ENCODE results near the gene SUMF1.

Gene SUMF1

DNA sequence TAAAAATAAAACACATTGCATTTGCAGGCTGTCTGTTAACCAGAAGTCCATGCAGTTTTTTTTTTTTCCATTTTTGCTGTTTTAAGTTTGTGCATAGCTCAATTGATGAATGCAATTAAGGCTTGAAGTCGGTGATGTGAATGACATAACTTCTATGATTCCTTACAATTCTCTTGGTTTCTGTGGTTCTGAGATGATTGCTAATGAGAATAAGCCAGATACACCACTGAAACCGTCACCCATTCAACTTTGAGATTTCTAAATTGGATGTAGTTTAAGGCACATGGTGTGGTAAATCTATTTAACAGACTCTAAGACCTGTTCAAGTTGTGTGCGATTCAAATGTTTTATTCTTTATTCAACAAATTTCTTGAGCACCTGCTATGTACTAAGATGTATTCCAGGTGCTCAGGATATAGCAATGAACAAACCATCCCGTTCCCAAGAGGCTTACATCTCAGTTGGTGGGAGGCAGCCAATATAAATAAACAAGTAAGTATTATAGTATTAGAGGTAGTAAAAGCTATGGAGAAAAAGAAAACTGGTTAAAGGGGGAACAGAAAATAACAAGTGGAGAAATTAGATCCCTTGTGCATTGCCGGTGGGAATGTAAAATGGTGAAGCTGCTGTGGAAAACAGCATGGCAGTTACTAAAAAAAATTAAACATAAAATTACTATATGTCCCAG is 30.1 kb upstream of the SUMF1 start:
- no peak for DNase-seq

DNA sequence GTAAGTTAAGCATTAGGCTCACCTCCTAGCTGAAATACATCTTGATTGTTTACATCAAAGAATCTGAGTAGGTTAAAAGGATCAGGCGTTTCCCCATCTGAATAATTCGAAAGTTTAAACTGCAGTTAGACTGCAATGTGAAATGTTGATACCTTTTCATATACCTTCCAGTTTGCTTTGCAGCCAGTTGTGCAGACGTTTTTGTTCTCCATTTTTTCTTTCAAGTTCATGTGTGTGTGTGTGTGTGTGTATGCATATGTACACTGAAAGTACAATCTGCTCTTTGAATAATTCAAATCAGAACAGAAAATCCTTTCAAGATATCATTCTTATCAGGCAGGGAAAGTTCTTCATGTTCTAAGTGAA is 29.0 kb upstream of the SUMF1 start:
- no peak for DNase-seq

DNA sequence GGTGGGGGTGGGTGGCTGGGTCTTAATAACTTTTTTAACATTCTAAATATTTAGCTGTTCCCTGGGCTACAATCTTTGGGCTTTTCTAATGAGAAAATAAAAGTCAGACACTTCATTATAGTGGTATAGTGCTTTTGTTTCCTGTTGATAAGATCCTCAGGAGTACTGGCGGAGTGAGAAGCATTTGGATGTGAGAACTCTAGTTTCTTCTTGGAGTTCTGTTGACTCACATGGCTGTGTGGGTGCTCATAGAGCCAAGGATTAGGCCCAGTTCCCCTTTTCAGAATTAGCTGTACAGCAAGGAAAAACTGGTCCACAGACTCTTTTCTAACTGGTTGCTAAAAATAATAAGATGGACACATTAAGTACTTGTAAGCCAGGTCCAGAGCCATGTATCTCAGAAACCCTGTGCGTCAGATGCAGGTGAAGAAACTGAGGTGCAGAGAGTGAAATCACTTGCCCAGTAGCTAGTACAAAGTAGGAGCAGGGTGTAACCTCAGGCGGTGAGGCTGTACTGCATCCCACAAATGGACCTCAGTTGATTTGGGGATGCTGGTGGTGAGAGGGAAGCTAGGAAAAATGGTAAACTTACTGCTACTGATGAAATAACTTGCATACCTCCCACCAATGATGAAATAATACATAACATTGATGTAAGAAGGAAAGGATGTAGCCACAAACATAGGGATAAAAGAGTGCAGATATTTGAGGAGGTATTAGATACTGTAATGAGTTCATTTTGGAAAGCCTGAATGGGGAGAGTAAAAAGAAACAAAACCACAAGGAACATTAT is 28.4 kb upstream of the SUMF1 start:
- DNase-seq: no peak

DNA sequence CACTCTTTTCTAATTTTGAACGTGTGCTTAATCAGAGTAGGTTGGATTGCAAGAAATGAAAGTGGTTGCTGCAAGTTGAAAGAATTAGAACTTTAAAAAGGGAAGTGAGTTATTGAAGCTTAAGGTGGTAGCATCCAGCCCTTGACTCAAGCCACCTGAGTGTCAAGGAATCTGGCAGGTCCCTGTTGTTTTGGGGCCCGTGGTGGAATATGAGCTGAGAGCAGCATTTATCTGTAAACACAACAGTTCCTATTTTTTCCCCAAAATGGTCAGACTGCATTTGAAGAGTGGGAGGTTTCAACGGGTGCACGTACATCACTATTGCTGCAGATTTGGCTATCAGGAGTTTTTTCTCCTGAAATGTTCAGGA is 27.8 kb upstream of the SUMF1 start:
- no peak for DNase-seq

DNA sequence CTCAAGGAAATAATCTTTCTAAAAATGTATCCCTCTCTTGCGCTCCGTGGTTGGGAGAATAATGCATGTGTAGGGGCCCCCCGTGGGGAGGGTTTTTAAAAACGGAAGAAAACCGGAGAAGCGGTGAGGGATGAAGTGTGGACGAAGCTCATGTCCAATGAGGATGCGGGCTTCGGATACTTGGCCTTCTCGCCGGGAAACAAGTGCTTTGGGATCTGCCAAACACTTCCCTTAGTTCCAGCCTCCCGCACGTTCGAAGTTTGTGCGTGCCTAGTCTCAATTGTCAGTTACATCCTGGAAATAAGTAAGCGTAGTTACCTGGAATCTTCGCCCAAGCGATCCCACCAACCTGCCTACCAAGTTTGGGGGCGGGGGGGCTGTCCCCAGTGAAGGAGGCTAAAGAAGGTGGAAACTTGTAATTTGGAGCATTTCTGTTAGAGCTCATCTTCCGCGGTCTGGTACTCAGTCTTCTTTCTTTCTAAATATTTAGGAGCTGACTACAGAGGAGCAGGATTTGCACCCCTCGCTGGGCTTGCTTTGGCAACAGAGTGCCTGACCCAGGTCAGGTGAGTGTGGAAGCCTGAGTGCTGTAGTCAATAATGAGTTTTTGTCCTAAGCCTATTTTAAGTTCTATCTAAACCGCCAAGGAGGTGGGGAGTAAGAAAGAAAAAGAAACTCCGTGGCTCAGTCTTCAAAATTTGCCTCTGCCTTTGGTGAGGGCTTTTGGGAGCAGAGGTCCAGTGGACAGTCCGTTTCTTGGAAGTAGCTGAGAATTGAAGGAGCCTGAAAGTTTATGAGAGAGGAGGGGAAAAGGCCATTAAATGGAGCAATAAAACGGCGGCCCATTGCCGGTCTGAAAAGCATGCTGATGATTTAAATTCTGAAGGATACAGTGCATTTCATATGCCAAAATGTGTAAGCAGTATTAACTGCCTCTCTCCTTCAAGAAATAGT is 27.1 kb upstream of the SUMF1 start:
- no peak for DNase-seq

DNA sequence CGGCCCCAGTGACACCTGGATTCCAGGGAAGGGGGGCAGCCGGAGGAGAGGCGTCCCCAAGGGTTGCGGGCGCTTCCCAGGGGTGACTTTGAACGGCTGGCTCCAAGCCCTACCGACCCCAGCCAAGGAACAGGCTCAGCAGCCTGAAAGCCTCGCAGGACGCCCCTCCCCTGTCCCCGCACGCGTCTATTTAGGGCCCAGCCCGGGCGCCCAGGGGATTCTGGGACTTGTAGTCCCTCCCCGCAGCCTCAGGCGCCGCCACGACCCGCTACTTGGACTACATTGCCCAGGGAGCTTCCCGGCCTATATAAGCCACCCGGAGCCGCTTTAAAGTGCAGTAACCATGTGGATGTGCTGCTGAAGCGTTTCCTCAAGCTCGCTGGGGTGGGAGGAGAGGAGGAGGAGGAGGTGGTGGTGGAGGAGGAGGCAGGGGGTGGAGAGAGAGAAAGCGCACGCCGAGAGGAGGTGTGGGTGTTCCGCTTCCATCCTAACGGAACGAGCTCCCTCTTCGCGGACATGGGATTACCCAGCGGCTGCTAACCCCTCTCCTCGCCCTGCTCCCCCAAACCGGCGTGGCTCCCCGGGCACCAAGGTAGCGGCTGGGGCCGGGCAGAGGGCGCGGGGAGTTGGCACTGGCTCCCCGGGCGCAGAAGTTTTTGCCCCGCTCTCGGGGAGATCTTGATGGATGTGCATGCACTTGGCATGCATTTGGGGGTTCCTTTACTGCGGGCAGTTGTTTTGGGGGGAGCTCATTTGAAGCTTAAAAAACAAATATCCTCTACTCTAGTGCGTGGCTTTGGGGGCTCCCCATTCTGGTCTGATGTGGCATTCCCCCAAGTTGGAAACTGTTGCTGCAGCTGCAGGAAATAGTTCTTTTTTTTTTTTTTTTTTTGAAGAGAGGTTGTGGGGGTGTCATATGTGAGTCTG is 26.2 kb upstream of the SUMF1 start, which contains the start of gene ITPR1:
TSS of gene ITPR1 (plus strand) at position 335 of the 927 bp plus-strand sequence. CDS start 23,144 bp downstream, outside the sequence.
- peak; percentile 84 for DNase-seq

DNA sequence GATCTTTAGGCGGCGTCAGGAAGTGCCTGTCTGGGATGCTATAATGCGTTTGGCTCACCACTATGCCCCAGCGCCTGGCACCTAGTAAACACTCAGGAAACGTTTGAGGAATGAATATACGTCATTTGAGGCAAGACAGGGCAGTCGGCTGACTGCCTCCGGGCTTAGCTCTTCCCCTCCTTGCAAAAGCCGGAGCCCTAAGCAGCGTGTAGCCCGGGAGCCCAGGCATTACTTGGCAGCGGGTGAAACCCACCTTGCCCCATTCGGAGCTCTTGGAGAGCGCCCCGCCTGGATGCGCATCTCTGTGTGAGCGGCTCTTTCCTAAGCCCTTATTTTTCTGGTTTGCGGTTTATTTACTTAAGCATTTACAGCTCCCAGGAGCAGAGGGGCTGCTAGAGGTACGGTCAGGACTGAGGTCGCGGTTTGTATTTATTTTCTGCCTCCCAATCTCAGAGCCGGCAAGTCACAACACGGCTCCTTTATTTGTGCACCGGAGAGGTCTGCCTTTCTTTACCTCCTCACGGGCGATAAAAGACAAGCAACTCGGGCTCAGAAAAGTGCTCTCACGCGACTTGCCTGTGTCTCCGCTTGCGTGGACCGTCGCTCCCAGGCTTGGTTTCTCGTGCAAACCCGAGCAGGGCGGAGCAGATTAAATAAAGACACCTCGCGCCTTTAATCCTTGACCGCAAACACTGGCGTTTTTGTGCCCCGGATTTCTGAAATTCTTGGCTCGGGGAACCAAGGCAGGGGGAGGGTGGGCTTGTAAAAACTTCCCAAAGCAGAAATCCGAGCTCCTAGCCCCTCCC is 25.3 kb upstream of the SUMF1 start:
- peak; percentile 1 for DNase-seq

DNA sequence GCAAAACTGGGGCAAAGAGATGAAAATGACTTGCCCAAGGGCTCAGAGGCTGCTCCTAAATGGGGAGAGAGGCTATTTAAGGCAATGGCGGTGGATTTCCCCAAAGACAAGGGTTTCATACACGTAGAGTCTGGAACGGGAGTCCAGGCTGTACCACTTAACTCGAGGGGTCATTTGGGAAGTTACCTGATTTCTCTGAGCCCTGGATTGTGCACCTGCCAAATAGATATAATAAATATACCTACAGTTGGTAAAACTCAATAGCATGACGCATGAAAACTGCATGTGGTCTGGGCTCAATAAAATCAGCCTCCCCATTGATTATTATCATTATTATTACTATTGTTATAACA is 24.8 kb upstream of the SUMF1 start:
- DNase-seq: no peak

DNA sequence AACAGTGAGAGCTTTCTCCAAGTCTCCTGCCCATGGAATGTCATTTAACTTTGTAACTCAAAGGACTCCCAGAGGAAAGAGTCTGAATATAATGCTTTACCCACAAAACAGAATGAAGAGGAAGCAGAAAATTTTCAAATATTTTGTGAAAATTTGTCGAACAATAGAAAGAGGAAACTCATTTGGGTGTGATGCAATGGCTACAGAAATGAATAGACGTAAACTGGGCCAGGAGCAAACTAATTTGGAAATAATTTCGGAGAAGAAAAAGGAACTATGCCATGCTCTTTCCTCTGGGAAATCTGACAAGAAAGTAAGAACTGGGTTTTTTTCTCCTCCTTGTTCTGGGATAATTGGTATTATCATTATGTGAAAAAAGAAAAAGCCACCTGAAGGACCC is 11.2 kb upstream of the SUMF1 start:
- no peak for DNase-seq

DNA sequence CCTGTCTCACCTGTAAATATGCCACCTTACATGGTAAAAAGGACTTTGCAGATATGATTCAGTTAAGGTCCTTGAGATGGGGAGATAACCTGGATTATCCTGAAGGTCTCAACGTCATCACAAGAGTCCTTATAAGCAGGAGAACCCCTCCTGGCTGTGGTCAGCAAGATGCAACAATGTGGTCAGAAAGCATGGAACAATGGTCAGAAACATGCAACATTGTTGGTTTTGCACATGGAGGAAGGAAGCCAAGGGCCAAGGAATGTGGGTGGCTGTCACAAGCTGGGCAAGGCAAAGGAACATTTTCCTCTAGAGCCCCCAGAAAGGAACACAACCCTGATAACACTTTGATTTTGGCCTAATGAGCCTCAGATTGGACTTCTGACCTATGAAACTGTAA is 9.4 kb upstream of the SUMF1 start:
- no peak for DNase-seq

DNA sequence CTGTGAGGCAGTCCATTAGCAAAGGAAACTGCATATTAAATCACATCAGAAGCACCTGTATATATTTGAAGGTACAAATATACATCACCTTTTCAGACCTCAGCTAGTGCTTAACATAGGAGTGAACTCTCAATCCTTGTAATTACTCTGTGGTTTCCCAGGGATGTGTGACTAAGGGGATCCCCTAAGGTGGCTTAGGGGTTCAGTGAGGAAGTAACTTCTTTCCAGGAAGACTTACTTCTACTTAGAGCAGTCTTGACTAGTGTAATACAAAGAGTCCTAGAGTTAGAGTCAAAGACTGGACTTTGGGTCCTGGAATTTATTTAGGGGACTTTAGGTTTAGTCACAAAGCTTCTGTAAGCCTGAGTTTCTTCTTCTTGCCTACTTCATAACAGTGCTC is 8.7 kb upstream of the SUMF1 start:
- DNase-seq: no peak

DNA sequence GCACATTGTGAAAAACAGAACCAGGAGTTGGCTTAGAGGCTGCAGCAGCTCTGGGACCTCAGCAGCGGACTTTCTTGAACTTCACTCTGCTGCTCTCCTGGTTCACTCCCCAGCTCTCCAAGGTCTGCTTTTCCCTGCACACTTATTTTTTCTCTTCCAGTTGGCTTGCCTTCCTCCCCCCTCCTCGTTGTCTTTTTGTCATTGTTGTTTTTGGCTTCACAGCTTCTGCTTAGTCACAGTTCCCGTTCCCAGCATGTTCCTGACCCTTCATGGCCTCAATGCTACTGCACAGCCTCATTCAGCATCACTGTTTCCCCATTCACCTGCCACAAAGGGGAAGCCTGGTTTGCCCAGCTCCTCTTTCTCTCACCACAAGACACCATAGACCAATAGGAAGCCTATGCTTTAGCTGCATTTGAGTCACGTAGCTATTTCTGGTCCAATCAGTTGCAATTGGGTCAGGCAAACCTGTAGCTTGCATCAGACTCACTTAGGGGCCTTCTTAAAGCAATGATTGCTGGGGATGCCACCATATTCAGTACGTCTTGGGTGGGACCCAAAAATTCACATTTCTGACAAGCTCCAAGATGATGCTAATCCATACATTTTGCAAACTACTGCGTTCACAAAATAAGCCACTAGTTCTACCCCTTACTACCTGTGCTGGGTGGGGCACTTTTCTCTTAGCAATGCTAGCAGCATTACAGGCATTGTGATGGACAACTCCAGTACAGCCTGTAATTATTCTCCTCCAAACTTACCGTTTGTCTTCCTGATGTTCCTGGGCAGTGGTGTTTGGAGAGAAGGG is 7.8 kb upstream of the SUMF1 start:
- no peak for DNase-seq

DNA sequence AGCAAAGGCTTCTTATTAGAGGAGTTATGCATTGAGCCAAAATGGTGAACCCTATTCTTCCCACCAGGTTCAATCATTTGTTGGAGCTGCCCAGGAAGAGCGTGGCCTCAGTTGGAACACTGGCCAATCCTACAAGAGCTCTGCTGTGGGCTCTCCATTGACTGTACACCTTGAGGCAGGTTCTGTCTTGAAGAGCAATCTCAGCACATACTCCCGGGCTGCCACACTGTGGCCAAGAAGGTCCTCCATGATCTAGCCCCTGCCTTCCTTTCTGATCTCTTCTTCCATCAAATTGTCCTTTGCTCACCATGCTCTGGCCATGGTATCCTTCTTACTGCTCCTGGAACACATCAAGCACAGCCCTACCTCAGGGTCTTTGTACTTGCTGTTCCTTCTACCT is 5.7 kb upstream of the SUMF1 start:
- DNase-seq: no peak

DNA sequence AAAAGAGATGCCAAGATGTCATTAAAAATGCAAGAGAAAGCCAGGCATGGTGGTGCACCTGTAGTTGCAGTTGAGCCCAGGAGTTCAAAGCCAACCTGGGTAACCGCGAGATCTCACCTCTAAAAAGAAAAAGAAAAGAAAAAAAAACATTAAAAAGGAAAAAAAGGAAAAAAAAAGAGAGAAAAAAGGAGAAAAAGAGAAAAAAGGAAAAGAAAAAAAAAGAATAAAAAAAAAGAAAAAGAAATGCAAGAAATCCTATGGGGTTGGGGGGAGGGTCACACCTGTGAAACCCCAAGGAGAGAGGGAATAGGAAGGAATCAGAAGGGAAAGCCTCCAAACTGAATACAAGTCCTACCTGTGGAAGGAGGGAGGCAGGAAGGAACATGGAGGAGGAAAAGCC is 5.2 kb upstream of the SUMF1 start:
- DNase-seq: no peak

DNA sequence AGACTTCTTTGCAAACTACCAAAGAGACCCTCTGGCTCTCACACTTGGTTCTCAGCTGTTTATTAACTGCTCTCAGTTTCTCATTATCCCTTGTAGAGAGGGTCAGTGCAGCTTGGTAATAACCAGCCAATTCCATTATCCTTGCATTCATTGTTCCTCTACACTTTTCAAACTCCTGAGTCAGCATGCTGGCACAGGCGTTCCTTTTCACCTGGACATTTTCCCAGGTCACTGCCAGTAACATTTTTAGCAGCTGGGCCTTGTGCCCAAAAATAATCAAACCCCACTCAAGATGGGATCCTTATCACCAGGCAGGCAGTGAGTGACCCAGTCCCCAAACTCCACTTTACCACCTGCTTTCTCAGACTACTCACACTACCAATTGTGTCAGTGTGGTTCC is 4.8 kb upstream of the SUMF1 start:
- DNase-seq: no peak

DNA sequence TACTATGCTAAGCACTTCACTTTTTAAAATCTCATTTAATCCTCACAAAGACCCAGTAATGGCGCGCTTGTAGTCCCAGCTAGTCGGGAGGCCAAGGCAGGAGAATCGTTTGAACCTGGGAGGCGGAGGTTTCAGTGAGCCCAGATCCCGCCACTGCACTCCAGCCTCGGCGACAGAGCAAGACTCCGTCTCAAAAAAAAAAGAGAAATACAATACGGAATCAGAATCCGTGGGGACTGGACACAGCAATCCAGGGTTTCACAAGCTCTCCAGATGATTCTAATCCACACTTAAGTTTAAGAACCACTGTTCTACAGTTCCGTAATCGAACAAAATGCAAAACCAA is 426 bp upstream of the SUMF1 start:
- no peak for DNase-seq

DNA sequence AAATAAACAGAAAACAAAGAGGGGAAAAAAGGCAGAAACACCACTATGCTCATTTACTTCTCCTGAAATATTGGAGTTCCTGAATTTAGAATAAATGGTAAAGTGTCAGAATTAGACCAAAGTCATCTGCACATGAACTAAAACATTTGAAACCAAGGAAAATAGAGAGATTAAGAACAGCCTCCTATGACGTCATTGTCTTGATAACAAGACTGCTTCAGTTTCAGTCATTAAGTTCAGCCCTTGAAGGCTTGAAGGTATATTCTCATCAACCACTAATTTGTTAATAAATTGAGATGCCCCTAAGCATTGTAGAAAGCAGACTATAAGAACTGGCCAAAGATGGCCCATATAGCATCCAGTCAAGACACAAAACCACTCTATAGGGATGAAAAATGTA is 2.5 kb downstream of the SUMF1 start:
- DNase-seq: no peak

DNA sequence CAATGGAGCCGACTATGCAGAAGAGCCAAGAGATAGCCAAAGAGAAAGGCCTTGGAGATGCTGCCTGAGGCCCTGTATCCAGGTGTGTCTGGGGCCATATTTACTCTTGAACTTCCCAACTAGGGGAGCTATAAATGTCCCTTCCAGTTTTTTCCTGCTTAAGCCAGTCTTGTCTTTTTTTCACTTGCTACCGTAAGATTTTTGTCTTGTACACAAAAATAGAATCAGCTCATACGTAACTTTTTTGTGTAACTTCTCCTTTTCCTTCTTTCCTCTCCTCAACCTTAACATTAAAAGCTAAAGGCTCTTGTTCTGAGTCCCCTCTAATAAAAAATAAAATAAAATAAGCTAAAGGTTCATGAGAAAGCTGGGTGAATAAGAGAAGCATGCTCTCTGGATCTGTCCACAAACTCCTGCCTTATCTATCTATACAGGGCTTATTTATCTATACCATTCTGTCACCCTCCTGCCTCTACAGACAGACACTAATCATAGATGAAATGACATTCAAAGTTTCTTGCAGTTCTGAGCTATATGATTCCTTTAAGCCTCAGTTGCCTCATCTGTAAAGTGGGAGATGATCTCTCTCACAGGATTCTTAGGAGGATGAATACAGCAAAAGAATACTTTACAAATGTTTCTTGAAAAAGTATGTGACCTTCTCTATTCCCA is 4.6 kb downstream of the SUMF1 start:
- DNase-seq: no peak

DNA sequence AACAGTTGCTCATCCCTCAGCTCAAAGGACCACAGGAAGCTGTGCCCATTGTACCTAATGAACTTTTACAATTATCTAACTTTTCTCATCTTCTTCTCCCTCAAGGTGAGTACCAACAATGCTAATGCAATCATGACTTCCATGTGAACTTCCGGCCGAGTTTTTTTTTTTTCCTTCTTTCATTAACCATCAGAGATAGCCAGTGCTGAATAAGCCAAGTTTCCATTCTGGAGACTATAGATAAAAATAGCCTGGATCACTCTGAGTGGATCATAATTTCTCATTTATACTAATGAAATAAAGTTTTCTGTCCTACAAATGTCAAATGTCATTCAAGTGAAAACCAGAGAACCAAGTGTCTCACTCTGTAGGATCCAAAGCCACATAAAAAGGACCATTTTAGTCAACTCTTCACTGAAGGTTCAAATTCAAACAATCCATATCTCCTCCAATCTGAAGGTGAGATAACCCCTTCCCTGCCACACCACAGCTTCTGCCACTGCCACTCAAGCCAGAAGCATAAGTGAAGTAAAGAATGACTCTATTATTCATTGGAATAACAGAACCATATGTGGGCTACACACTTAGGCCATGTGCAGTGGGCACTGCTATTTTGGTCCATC is 5.5 kb downstream of the SUMF1 start:
- no peak for DNase-seq

DNA sequence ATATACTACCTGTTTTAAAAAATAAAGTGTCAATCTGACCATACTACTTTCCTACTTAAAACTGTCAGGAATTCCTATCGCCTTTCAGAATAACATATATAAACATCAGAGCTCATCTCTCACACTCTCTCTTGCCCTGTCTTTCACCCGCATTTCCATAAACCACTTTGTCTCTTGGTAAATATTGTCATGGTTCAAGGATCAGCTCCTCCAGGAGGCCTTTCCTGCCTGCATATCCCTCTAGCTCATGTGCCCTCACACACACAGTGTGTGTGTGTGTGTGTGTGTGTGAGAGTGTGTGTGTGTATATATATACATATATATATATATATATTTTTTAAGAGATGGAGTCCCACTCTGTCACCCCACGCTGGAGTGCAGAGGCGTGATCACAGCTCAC is 6.7 kb downstream of the SUMF1 start:
- DNase-seq: no peak
